Colonic mucosa (tissue), 4 donors: ENCODE measurements around the gene TMC3. TPM values are rescaled to one million over a fixed set of nuclear protein-coding genes. Genes with fewer than 3 reads are reported as not detected.
A peak's percentile ranks its signal among the peaks of the same experiment; 100 is the strongest.

Source experiments
- DNase-seq: peaks from one replicate; pipeline ENCODE4 v3.0.0-alpha.2; 2020
- H3K27ac ChIP-seq: fragments of 200-600 bp; one replicate; pipeline ENCODE4 v1.8.0; 2021
- H3K27me3 ChIP-seq: fragments of 200-600 bp; one replicate; pipeline ENCODE4 v1.8.0; 2021
- H3K36me3 ChIP-seq: fragments of 200-600 bp; one replicate; pipeline ENCODE4 v1.8.0; 2021
- H3K4me1 ChIP-seq: fragments of 200-600 bp; one replicate; pipeline ENCODE4 v1.8.0; 2021; ENCODE audit warnings: mild to moderate bottlenecking
- H3K4me3 ChIP-seq: fragments of 200-600 bp; one replicate; pipeline ENCODE4 v1.8.0; 2021
- H3K9ac ChIP-seq, 2 donors: one replicate each; pipeline ENCODE4 v1.7.0; 2013; ENCODE audit warnings: control low read depth in 2 of 2, low read depth in 2 of 2, low read length in 2 of 2
- H3K9me3 ChIP-seq: fragments of 200-600 bp; one replicate; pipeline ENCODE4 v1.8.0; 2021
- intact Hi-C: fragments of 100-400 bp; cut with DNase I; formaldehyde crosslinking; loops from one replicate; pipeline ENCODE4 v1.14.1; 2022
- total RNA-seq, 2 donors: library from RNA; stranded (reverse); fragmentation: NEBNext Ultra II Directional in 1 of 2; extraction: Animal tissue kit (Norgen Biotek cat#: 25700) in 1 of 2; gene quantifications; one replicate each; pipeline ENCODE4 v1.2.1, GENCODE V29; 2021
- TF ChIP-seq, protein P1 (sequence below): fragments of 200-600 bp; IDR thresholded peaks from one replicate; pipeline ENCODE4 v1.8.0; 2022; ENCODE audit warnings: antibody characterized with exemption, mild to moderate bottlenecking
- donor health status: healthy.
- donor health status: DM: no; HTN: no; CAD: no.
- donor health status: DM: no; HTN: no; CAD: no.

TMC3 gene
- total RNA-seq, 2 donors from 2014 or later: 0.08 TPM; not detected in 1

DNA sequence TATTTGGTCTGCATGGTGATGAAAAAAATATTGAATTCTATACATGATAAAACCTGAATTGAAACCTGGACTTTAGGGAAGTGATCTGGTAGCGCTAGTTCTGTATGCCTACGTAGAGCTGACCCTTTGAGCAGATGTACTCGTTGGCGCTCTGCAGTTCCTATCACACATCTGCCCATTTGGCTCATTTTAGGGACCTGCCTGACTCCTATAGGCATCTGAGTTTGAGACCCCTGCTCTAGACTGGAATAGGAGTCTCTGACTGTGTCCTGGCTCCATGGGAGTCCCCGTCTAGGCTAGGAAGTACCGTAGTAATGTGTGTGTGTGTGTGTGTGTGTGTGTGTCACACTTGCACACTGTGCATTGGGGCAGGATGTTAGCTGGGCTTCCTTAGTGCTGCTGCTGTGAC is 71.3 kb downstream of the TMC3 start:
- TF ChIP-seq, protein P1, sequence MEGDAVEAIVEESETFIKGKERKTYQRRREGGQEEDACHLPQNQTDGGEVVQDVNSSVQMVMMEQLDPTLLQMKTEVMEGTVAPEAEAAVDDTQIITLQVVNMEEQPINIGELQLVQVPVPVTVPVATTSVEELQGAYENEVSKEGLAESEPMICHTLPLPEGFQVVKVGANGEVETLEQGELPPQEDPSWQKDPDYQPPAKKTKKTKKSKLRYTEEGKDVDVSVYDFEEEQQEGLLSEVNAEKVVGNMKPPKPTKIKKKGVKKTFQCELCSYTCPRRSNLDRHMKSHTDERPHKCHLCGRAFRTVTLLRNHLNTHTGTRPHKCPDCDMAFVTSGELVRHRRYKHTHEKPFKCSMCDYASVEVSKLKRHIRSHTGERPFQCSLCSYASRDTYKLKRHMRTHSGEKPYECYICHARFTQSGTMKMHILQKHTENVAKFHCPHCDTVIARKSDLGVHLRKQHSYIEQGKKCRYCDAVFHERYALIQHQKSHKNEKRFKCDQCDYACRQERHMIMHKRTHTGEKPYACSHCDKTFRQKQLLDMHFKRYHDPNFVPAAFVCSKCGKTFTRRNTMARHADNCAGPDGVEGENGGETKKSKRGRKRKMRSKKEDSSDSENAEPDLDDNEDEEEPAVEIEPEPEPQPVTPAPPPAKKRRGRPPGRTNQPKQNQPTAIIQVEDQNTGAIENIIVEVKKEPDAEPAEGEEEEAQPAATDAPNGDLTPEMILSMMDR: no peak
- H3K36me3 ChIP-seq: no peaks in the 10 kb centered on the region
- H3K9me3 ChIP-seq: no peaks in the 10 kb centered on the region
- intact Hi-C loops: no loop called here
- no peak overlapping the region for H3K27ac ChIP-seq
- no peaks in the 10 kb centered on the region for H3K4me1 ChIP-seq
- H3K27me3 ChIP-seq: no peaks in the 10 kb centered on the region
- no peak overlapping the region for H3K4me3 ChIP-seq
- no peak overlapping the region for H3K9ac ChIP-seq
- DNase-seq: no peak

DNA sequence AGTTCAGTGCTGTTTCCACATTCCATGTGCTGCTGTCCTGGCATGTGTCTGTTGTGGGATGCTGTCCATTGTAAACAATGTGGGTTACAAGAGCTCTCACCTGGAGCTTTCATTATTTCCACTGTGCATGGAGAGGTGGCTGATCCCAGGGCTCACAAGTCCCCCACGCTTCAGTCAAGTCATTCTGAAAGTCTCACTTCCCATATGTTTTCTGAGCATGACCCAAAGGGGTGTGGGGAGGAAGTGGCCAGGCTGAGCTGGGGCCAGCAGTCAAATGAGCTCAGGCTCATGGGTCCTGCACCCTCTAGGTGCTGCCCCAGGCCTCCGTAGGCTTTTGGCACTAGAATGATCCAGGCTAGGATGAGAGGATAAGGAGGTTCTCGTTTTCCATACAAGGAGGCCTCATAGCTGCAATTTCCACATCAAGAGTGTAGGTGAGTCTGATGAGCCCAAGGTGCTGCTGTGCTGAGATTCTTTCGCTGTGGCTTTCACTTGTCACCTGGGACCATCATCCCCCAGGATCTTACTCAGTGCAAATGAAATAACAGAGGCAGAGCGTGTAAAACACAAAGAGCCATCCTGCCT is 72.1 kb downstream of the TMC3 start:
- H3K36me3 ChIP-seq: no peaks in the 10 kb centered on the region
- H3K27me3 ChIP-seq: no peaks in the 10 kb centered on the region
- no peaks in the 10 kb centered on the region for H3K9me3 ChIP-seq
- H3K9ac ChIP-seq: peak overlapping the region in 1 of 2 donors; percentile 23
- peak overlapping the region; percentile 12 for H3K4me3 ChIP-seq
- TF ChIP-seq, protein P1: no peak
- H3K27ac ChIP-seq: peak overlapping the region; percentile 3
- no peak for DNase-seq
- intact Hi-C loops: no loop called here
- H3K4me1 ChIP-seq: no peaks in the 10 kb centered on the region

DNA sequence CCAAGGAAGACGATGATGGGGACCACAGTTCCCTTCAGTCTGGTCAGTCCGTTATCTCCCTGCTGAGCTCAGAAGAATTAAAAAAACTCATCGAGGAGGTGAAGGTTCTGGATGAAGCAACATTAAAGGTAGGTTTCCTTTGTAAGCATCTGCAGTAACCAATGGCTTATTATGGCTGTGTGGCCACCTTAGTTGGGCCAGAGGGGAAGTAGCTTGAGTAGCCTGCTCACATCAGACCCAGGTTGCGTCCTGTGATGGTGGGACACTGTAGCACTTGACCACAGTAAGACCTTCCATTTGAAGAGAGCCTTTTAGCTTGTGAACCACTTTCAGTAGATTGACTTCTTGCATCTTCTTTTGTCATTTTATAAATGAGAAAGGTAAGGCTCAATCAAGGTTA is 72.6 kb downstream of the TMC3 start:
- H3K4me3 ChIP-seq: peak overlapping the region; percentile 12
- TF ChIP-seq, protein P1: no peak
- no peaks in the 10 kb centered on the region for H3K27me3 ChIP-seq
- H3K9ac ChIP-seq: no peak overlapping the region
- H3K9me3 ChIP-seq: no peaks in the 10 kb centered on the region
- no peak for DNase-seq
- H3K27ac ChIP-seq: peak overlapping the region; percentile 3
- no peaks in the 10 kb centered on the region for H3K36me3 ChIP-seq
- intact Hi-C loops: no loop called here
- no peaks in the 10 kb centered on the region for H3K4me1 ChIP-seq

DNA sequence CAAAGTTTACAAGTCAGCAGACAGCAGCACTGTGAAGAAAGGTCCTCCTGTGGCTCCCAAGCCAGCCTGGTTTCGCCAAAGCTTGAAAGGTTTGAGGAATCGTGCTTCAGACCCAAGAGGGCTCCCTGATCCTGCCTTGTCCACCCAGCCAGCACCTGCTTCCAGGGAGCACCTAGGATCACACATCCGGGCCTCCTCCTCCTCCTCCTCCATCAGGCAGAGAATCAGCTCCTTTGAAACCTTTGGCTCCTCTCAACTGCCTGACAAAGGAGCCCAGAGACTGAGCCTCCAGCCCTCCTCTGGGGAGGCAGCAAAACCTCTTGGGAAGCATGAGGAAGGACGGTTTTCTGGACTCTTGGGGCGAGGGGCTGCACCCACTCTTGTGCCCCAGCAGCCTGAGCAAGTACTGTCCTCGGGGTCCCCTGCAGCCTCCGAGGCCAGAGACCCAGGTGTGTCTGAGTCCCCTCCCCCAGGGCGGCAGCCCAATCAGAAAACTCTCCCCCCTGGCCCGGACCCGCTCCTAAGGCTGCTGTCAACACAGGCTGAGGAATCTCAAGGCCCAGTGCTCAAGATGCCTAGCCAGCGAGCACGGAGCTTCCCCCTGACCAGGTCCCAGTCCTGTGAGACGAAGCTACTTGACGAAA is 74.3 kb downstream of the TMC3 start:
- peak overlapping the region; percentile 8 for H3K4me3 ChIP-seq
- intact Hi-C loops: no loop called here
- H3K27me3 ChIP-seq: no peaks in the 10 kb centered on the region
- no peaks in the 10 kb centered on the region for H3K4me1 ChIP-seq
- peak overlapping the region in 1 of 2 donors; percentile 38 for H3K9ac ChIP-seq
- H3K36me3 ChIP-seq: no peaks in the 10 kb centered on the region
- no peaks in the 10 kb centered on the region for H3K9me3 ChIP-seq
- H3K27ac ChIP-seq: peak overlapping the region; percentile 5
- TF ChIP-seq, protein P1: no peak
- DNase-seq: no peak

DNA sequence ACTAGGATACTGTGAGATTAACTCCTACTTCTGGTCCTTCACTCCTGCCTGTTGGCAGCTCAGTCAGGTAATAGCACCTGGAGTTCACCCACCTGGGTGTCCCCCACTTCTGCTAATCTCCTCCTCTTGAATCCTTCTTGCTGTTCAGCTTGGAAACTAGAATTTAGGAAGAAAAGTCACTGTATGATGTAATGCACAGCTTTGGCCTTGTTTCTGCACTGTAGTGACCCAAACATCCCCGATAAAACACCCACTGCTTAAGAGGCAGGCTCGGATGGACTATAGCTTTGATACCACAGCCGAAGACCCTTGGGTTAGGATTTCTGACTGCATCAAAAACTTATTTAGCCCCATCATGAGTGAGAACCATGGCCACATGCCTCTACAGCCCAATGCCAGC is 74.9 kb downstream of the TMC3 start:
- Histone ChIP-seq H3K4me1 (no peaks in the 10 kb centered on the region), H3K9ac (peak overlapping the region in 1 of 2 donors; percentile 38), H3K4me3 (peak overlapping the region; percentile 8), H3K9me3 (no peaks in the 10 kb centered on the region), H3K27me3 (no peaks in the 10 kb centered on the region), H3K27ac (peak overlapping the region; percentile 71), H3K36me3 (no peaks in the 10 kb centered on the region)
- intact Hi-C loops: no loop called here
- TF ChIP-seq, protein P1: no peak
- DNase-seq: no peak
